Heart left ventricle (tissue), 16 donors: ENCODE results near the gene MORN5. TPM values are rescaled to one million over a fixed set of nuclear protein-coding genes. Genes with fewer than 3 reads are reported as not detected.

ENCODE experiments used
- ATAC-seq, 4 donors: fragments of 200-7000 bp; cut with Tn5 transposase; one replicate each; pipeline ENCODE4 v1.9.1; 2020 to 2022; ENCODE audit warnings: moderate library complexity in 4 of 4, mild to moderate bottlenecking in 3 of 4, moderate number of reproducible peaks in 1 of 4
- DNase-seq, 5 donors: peaks; one replicate each; pipeline ENCODE4 v3.0.0-alpha.2; 2020
- H3K27ac ChIP-seq, 12 donors: fragments of 200-600 bp; sonication (generic) in 4 of 12; one replicate each; pipeline versions ENCODE4 v1.5.0 to v1.8.0; 2016 to 2022; ENCODE audit warnings: mild to moderate bottlenecking in 2 of 12
- H3K27me3 ChIP-seq, 9 donors: fragments of 200-600 bp; sonication (generic) in 2 of 9; one replicate each; pipeline versions ENCODE4 v1.5.1 to v1.8.0; 2016 to 2022; ENCODE audit warnings: mild to moderate bottlenecking in 3 of 9
- H3K36me3 ChIP-seq, 9 donors: fragments of 200-600 bp; sonication (generic) in 2 of 9; one replicate each; pipeline versions ENCODE4 v1.5.0 to v1.8.0; 2018 to 2022; ENCODE audit warnings: mild to moderate bottlenecking in 2 of 9
- H3K4me1 ChIP-seq, 12 donors: fragments of 200-600 bp; sonication (generic) in 4 of 12; one replicate each; pipeline versions ENCODE4 v1.5.0 to v1.8.0; 2016 to 2022; ENCODE audit warnings: mild to moderate bottlenecking in 3 of 12
- H3K4me3 ChIP-seq, 12 donors: fragments of 200-600 bp; sonication (generic) in 4 of 12; one replicate each; pipeline versions ENCODE4 v1.5.0 to v1.8.0; 2017 to 2022; ENCODE audit warnings: mild to moderate bottlenecking in 9 of 12, moderate library complexity in 4 of 12
- H3K9me3 ChIP-seq, 12 donors: fragments of 200-600 bp; sonication (generic) in 4 of 12; one replicate each; pipeline versions ENCODE4 v1.5.0 to v1.8.0; 2016 to 2022; ENCODE audit warnings: mild to moderate bottlenecking in 1 of 12
- POLR2A ChIP-seq, 2 donors: fragments of 450-650 bp; IDR thresholded peaks; one replicate each; pipeline ENCODE4 v1.6.1; 2017; ENCODE audit warnings: antibody characterized with exemption in 2 of 2, mild to moderate bottlenecking in 2 of 2, moderate library complexity in 2 of 2
- WGBS, 4 donors: extraction: QIAGEN DNeasy Blood & Tissue Kit in 2 of 4; methylation state at CpG; one replicate each; pipeline versions ENCODE4 v1.1.5 to v1.1.7; 2013 to 2018; 5-methylcytosine and 5-hydroxymethylcytosine counted together
- intact Hi-C, 10 donors: fragments of 100-400 bp; cut with DNase I; formaldehyde crosslinking; loops; one replicate each; pipeline versions ENCODE4 v1.11.1 to v1.14.2; 2022
- polyA plus RNA-seq, 2 donors: library from polyadenylated mRNA; stranded (reverse); fragments of 200-250 nt; gene quantifications; one replicate each; pipeline ENCODE4 v1.2.3, GENCODE V29; 2013
- total RNA-seq, 9 donors: library from RNA; depleted of rRNA in 2 of 9; stranded (reverse); fragments of >200 nt in 2 of 9; fragmentation: NEBNext Ultra II Directional in 3 of 9; extraction: Animal tissue kit (Norgen Biotek cat#: 25700) in 3 of 9; gene quantifications; one replicate each; pipeline versions ENCODE4 v1.1.0 to v1.2.4, GENCODE V29; 2016 to 2023
- TF ChIP-seq, protein P1 (sequence below), 12 donors: fragments of 200-600 bp; sonication (generic) in 4 of 12; IDR thresholded peaks; one replicate each; pipeline versions ENCODE4 v1.5.0 to v1.8.0; 2018 to 2022; ENCODE audit warnings: antibody characterized with exemption in 12 of 12, mild to moderate bottlenecking in 5 of 12
- donor health status: ischemic (EF 13 %, LVEDD 7.1; RV severe dilation, severe dysfunction).
- donor health status: healthy with polysubstance abuse.
- donor health status: DM: no; HTN: yes; CAD: no.
- donor health status: DM: no; HTN: no; CAD: no.
- donor health status: ischemic (EF 25% LVEDD 6.9; RV normal size, moderate dysfunction).
- donor health status: ischemic (EF 25% LVEDD 5.7; RV mildly dilated, moderate dysfunction).
- donor health status: healthy.
- donor health status: DM: yes; HTN: yes; CAD: no.
- donor health status: ischemic (EF 35%, LVEDD 5.7; RV mildly dilated, moderate dysfunction).
- donor health status: nonischemic (EF 11% LVEDD 7.7; RV severe dilation, severe dysfunction).
- donor health status: DM: yes; HTN: yes; CAD: no.
- donor health status: PGD.
- donor health status: ischemic (EF 29% LVEDD 5.4; RV normal size, mild dysfunction).
- donor health status: nonischemic (EF 23%, LVEDD 6.1; RV moderate dilation, normal function).

MORN5 gene
- total and polyA plus RNA-seq, 11 donors, result not detected

DNA sequence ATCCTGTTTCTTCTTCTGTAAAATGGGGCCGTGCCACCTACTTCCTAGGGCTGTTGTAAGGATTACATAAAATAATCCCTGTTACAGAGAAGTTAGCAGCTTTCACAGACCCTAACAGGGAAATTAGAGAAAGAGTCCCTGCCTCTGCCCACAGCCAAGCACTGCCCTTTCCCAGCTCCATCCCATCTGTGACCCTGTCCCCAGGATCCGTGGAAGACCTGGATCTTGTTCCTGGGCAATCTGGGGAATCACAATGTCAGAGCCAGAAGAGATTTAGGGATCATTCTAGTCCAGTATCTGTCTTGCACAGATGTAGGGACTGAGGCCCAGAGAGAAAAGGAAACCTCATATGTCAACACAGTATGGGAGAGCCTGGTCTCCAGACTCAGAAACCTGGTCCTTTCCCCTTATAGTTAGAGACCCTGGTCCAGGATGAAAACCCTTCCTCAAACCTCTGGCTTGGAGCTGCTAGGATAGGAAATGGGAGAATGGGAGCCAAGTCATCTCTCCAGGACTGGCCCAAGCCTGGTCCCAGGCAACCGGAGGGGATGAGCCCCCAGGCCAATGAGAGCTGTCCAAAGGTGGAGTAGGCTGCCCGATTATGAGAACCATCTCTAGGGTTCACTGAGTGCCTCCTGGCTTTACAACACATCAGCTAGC lies 56.6 kb downstream of the MORN5 start:
- TF ChIP-seq POLR2A (IDR thresholded peaks at IDR 0.05), result no peak
- DNase-seq (no peak), ATAC-seq (no peak)
- Histone ChIP-seq H3K36me3 (no peaks in the 10 kb centered on the region), H3K27me3 (peaks cover 45 to 98% (median 88%) of the 10 kb centered on the region in 9 donors), H3K27ac (no peak overlapping the region), H3K4me3 (no peak overlapping the region), H3K4me1 (peaks cover 0 to 54% (median 26%) of the 10 kb centered on the region in 12 donors), H3K9me3 (no peaks in the 10 kb centered on the region)
- 59 to 74% (median 68%) methylated on average over 4 of the region's 4 CpGs for WGBS, 4 donors
- intact Hi-C loops, result no loop called here

DNA sequence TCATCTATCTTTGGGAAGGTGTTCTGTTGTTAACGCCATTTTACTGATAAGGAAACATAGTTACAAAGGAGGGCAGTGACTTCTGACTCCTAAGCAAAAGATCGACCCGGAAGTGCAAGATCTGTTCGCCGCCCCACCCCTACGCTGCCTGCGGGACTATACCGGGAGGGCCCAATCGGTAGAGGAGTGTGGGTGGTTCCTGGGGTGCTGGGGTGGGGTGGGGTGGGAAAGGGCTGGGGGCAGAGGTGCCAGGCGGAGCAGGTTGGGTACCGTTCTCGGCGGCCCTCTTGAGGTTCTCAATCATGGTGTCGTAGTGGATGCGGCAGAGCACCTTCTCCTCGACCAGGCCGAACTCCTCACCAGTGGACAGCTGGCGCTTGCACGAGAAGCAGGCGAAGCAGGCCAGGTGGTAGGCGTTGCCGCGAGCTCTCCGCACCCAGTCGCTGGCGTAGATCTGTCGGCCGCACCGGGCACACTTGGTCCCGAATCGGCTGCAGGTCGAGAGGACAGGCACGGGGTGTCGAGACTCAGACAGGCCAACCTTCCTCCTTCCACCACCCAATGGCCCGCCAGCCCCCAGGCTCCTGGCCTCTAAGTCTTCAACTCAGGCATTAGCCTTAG lies 57.2 kb downstream of the MORN5 start:
- Histone ChIP-seq H3K4me3 (no peak overlapping the region), H3K27me3 (peaks cover 45 to 100% (median 94%) of the 10 kb centered on the region in 9 donors), H3K36me3 (no peaks in the 10 kb centered on the region), H3K4me1 (peaks cover 0 to 60% (median 26%) of the 10 kb centered on the region in 12 donors), H3K9me3 (no peaks in the 10 kb centered on the region), H3K27ac (no peak overlapping the region)
- TF ChIP-seq POLR2A (IDR thresholded peaks at IDR 0.05), result no peak
- TF ChIP-seq, protein P1, sequence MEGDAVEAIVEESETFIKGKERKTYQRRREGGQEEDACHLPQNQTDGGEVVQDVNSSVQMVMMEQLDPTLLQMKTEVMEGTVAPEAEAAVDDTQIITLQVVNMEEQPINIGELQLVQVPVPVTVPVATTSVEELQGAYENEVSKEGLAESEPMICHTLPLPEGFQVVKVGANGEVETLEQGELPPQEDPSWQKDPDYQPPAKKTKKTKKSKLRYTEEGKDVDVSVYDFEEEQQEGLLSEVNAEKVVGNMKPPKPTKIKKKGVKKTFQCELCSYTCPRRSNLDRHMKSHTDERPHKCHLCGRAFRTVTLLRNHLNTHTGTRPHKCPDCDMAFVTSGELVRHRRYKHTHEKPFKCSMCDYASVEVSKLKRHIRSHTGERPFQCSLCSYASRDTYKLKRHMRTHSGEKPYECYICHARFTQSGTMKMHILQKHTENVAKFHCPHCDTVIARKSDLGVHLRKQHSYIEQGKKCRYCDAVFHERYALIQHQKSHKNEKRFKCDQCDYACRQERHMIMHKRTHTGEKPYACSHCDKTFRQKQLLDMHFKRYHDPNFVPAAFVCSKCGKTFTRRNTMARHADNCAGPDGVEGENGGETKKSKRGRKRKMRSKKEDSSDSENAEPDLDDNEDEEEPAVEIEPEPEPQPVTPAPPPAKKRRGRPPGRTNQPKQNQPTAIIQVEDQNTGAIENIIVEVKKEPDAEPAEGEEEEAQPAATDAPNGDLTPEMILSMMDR (IDR thresholded peaks at IDR 0.05), result no peak
- ATAC-seq, result no peak
- WGBS, 4 donors, result 42 to 64% (median 52%) methylated on average over 33 to 35 of the region's 35 CpGs
- intact Hi-C loops, result no loop called here
- DNase-seq, result no peak

DNA sequence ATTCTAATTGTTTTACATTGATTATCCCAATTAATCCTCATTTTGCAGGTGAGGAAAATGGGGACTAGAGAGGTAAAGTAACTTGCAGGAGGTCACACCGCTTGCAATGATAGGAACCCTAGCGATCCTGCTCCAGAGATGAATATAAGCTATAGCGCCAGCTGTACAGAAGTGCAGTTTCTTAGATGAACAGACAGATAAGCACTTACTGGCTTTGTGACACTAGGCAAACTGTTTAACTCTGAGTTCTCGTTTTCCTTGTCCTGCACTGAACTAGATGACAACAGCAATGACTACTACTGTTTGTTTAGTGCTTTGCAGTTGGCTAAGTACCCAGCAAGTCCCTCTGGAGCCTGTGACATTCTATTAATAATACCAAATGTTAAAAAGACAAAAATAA lies 57.9 kb downstream of the MORN5 start:
- Histone ChIP-seq H3K9me3 (no peaks in the 10 kb centered on the region), H3K36me3 (no peaks in the 10 kb centered on the region), H3K27ac (no peak overlapping the region), H3K4me1 (peaks cover 0 to 60% (median 26%) of the 10 kb centered on the region in 12 donors), H3K27me3 (peaks cover 45 to 100% (median 96%) of the 10 kb centered on the region in 9 donors), H3K4me3 (no peak overlapping the region)
- intact Hi-C loops, result no loop called here
- no peak for TF ChIP-seq POLR2A (IDR thresholded peaks at IDR 0.05)
- TF ChIP-seq, protein P1 (IDR thresholded peaks at IDR 0.05), result no peak
- WGBS, 4 donors, result 42 to 62% (median 54%) methylated on average over 4 of the region's 4 CpGs
- no peak for DNase-seq
- no peak for ATAC-seq

DNA sequence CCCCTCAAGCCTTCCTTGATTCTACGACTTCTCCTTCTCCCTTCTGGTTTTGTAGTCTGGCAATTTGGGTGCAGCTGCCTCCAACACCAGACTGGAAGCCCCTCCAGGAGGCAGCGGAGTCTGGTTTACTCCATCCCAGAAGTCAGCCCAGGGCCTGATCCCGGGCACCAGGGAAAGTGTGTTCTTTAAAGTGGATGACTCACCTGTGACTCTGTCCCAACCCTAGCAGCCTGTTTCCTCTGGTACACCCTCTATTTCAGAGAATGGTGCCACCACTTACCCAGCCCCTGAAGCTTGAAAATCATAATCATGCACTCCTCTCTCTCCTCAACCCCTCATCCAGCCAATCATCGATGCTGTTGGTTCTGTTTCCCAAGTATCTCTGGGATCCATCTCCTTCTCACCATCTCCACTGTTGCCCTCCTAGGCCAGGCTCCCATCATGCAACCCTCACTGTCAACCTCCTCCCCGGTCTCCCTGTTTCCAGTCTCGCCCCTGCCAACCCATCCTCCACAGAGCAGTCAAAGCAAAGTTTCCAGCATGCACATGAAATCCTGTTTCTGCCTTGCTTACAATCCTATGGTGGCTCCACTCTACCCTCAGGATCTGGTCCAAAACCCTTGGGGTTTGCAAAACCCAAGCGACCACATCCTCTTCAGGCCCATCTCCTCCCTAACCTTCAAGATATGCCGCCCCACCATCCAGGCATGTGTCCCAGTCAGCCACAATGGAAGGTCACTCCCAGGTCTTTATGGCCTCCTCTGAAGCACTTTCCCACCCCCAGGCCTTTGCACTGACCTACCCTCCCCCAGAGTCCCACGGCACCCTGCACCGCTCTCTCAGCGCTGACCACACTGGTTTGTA lies 58.6 kb downstream of the MORN5 start:
- no peak overlapping the region for H3K27ac ChIP-seq
- H3K36me3 ChIP-seq, result no peaks in the 10 kb centered on the region
- H3K4me1 ChIP-seq, result peaks cover 0 to 64% (median 26%) of the 10 kb centered on the region in 12 donors
- H3K4me3 ChIP-seq, result peak overlapping the region in 2 of 12 donors; percentile 2 to 42
- intact Hi-C loops, result no loop called here
- H3K9me3 ChIP-seq, result no peaks in the 10 kb centered on the region
- peaks cover 45 to 100% (median 96%) of the 10 kb centered on the region in 9 donors for H3K27me3 ChIP-seq
- DNase-seq, result no peak
- TF ChIP-seq, protein P1 (IDR thresholded peaks at IDR 0.05), result no peak
- TF ChIP-seq POLR2A (IDR thresholded peaks at IDR 0.05), result no peak
- no peak for ATAC-seq
- WGBS, 4 donors, result 43 to 56% (median 51%) methylated on average over 11 of the region's 11 CpGs
